ENCODE measurements around the gene PEX14. TPM values are rescaled to one million over a fixed set of nuclear protein-coding genes. Genes with fewer than 3 reads are reported as not detected.

PEX14 gene
- total RNA-seq, 2 donors from 2014 or later: 24.3 to 26.0 TPM

- no peaks in the 10 kb centered on the region for H3K27me3 ChIP-seq (ENCODE audit: control insufficient read depth, insufficient read depth, low read length, poor library complexity, severe bottlenecking)
- H3K9me3 ChIP-seq (ENCODE audit: control insufficient read depth, low read length): no peaks in the 10 kb centered on the region
- Mint-ChIP-seq H3K9me3 (no peaks in the 10 kb centered on the region), H3K27ac (no peak overlapping the region), H3K4me3 (no peak overlapping the region), H3K27me3 (ENCODE audit: insufficient read depth) (no peaks in the 10 kb centered on the region), H3K36me3 (ENCODE audit: low read depth) (peaks cover 2% of the 10 kb centered on the region), H3K4me1 (peaks cover 4% of the 10 kb centered on the region)
- H3K9ac ChIP-seq (ENCODE audit: extremely low read depth, low read length, poor library complexity, severe bottlenecking): no peak overlapping the region
- H3K4me1 ChIP-seq (ENCODE audit: control insufficient read depth, insufficient read depth, low read length): no peaks in the 10 kb centered on the region
- DNase-seq: peak; percentile 20
- WGBS, 2 experiments (ENCODE audit: insufficient coverage in 1 of 2, insufficient read length in 1 of 2): 97 to 100% methylated on average over 10 of the region's 10 CpGs
- no peaks in the 10 kb centered on the region for H3K36me3 ChIP-seq (ENCODE audit: control insufficient read depth, insufficient read depth, low read length)
- no peak overlapping the region for H3K4me3 ChIP-seq (ENCODE audit: low read length)
- H3K27ac ChIP-seq (ENCODE audit: low read depth, low read length): no peak overlapping the region
- no peak for TF ChIP-seq CTCF (conservative IDR thresholded peaks at IDR 0.05)
Observed at GRCh38 chr1:10613340-10613739, 138.6 kb downstream of the PEX14 start.

- H3K27ac Mint-ChIP-seq: no peak overlapping the region
- 92 to 95% methylated on average over 4 to 8 of the region's 8 CpGs for WGBS, 2 experiments (ENCODE audit: insufficient coverage in 1 of 2, insufficient read length in 1 of 2)
- no peak for TF ChIP-seq CTCF (conservative IDR thresholded peaks at IDR 0.05)
Observed at GRCh38 chr1:10613861-10614260, 139.1 kb downstream of the PEX14 start.

GRCh38 chr1:10614377-10615225 lies 139.9 kb downstream of the PEX14 start:
- DNase-seq: peak; percentile 41
- 94% methylated on average over 7 to 18 of the region's 18 CpGs for WGBS, 2 experiments (ENCODE audit: insufficient coverage in 1 of 2, insufficient read length in 1 of 2)

More at GRCh38 chr1:10613861-10614260, 139.1 kb downstream of the PEX14 start:
- no peaks in the 10 kb centered on the region for H3K36me3 ChIP-seq (ENCODE audit: control insufficient read depth, insufficient read depth, low read length)
- no peak overlapping the region for H3K4me3 ChIP-seq (ENCODE audit: low read length)
- Mint-ChIP-seq H3K9me3 (no peaks in the 10 kb centered on the region), H3K27me3 (ENCODE audit: insufficient read depth) (no peaks in the 10 kb centered on the region), H3K4me1 (peaks cover 4% of the 10 kb centered on the region), H3K4me3 (no peak overlapping the region), H3K36me3 (ENCODE audit: low read depth) (peaks cover 2% of the 10 kb centered on the region)
- H3K4me1 ChIP-seq (ENCODE audit: control insufficient read depth, insufficient read depth, low read length): no peaks in the 10 kb centered on the region
- no peak overlapping the region for H3K27ac ChIP-seq (ENCODE audit: low read depth, low read length)
- H3K27me3 ChIP-seq (ENCODE audit: control insufficient read depth, insufficient read depth, low read length, poor library complexity, severe bottlenecking): no peaks in the 10 kb centered on the region
- DNase-seq: no peak
- no peak overlapping the region for H3K9ac ChIP-seq (ENCODE audit: extremely low read depth, low read length, poor library complexity, severe bottlenecking)
- no peaks in the 10 kb centered on the region for H3K9me3 ChIP-seq (ENCODE audit: control insufficient read depth, low read length)

More at GRCh38 chr1:10614377-10615225, 139.9 kb downstream of the PEX14 start:
- Mint-ChIP-seq H3K27ac (no peak overlapping the region), H3K4me3 (no peak overlapping the region), H3K36me3 (ENCODE audit: low read depth) (peaks cover 2% of the 10 kb centered on the region), H3K4me1 (peaks cover 4% of the 10 kb centered on the region), H3K9me3 (no peaks in the 10 kb centered on the region), H3K27me3 (ENCODE audit: insufficient read depth) (no peaks in the 10 kb centered on the region)
- Histone ChIP-seq H3K9me3 (ENCODE audit: control insufficient read depth, low read length) (no peaks in the 10 kb centered on the region), H3K9ac (ENCODE audit: extremely low read depth, low read length, poor library complexity, severe bottlenecking) (no peak overlapping the region), H3K4me3 (ENCODE audit: low read length) (no peak overlapping the region), H3K4me1 (ENCODE audit: control insufficient read depth, insufficient read depth, low read length) (no peaks in the 10 kb centered on the region), H3K27me3 (ENCODE audit: control insufficient read depth, insufficient read depth, low read length, poor library complexity, severe bottlenecking) (no peaks in the 10 kb centered on the region), H3K27ac (ENCODE audit: low read depth, low read length) (no peak overlapping the region), H3K36me3 (ENCODE audit: control insufficient read depth, insufficient read depth, low read length) (no peaks in the 10 kb centered on the region)
- TF ChIP-seq CTCF (conservative IDR thresholded peaks at IDR 0.05): no peak

Data from endodermal cell (in vitro differentiated cells).